Tibial nerve (tissue), 4 donors: ENCODE results near the gene LRRC74B. TPM values are rescaled to one million over a fixed set of nuclear protein-coding genes. Genes with fewer than 3 reads are reported as not detected.
A peak's percentile ranks its signal among the peaks of the same experiment; 100 is the strongest.

Source experiments
- DNase-seq, 2 donors: peaks; one replicate each; pipeline ENCODE4 v3.0.0-alpha.2; 2019; ENCODE audit warnings: low spot score in 2 of 2
- H3K27ac ChIP-seq, 4 donors: fragments of 200-600 bp; sonication (generic) in 3 of 4; one replicate each; pipeline ENCODE4 v1.5.1; 2017 to 2019; ENCODE audit warnings: mild to moderate bottlenecking in 1 of 4
- H3K27me3 ChIP-seq, 2 donors: fragments of 200-600 bp; sonication (generic) in 1 of 2; one replicate each; pipeline versions ENCODE4 v1.5.1 to v1.6.0; 2017 to 2019
- H3K36me3 ChIP-seq, 3 donors: fragments of 200-600 bp; sonication (generic); one replicate each; pipeline ENCODE4 v1.5.1; 2018 to 2019
- H3K4me1 ChIP-seq, 4 donors: fragments of 200-600 bp; sonication (generic) in 3 of 4; one replicate each; pipeline ENCODE4 v1.5.1; 2017 to 2019
- H3K4me3 ChIP-seq, 4 donors: fragments of 200-600 bp; sonication (generic) in 3 of 4; one replicate each; pipeline ENCODE4 v1.5.1; 2017 to 2019; ENCODE audit warnings: mild to moderate bottlenecking in 1 of 4, moderate library complexity in 1 of 4
- H3K9me3 ChIP-seq, 4 donors: fragments of 200-600 bp; sonication (generic) in 3 of 4; one replicate each; pipeline ENCODE4 v1.5.1; 2017 to 2019
- EP300 ChIP-seq, 2 donors: sonication (generic); formaldehyde crosslinking; IDR thresholded peaks; one replicate each; pipeline ENCODE4 v1.6.1; 2017; ENCODE audit warnings: antibody characterized with exemption in 2 of 2, mild to moderate bottlenecking in 1 of 2
- POLR2A ChIP-seq, 2 donors: fragments of 450-650 bp; IDR thresholded peaks; one replicate each; pipeline ENCODE4 v1.6.1; 2017; ENCODE audit warnings: antibody characterized with exemption in 2 of 2, mild to moderate bottlenecking in 2 of 2, moderate library complexity in 2 of 2
- WGBS, 2 donors: methylation state at CpG; one replicate each; pipeline ENCODE4 v1.1.5; 2018; 5-methylcytosine and 5-hydroxymethylcytosine counted together
- total RNA-seq, 4 donors: library from RNA; depleted of rRNA; stranded (reverse); fragments of >200 nt; gene quantifications; one replicate each; pipeline ENCODE4 v1.1.0, GENCODE V29; 2016
- TF ChIP-seq, protein P1 (sequence below), 5 experiments: fragments of 200-600 bp in 3 of 5; fragments of 450-650 bp in 2 of 5; sonication (generic) in 3 of 5; IDR thresholded peaks; one replicate each; pipeline ENCODE4 v1.5.1; 2016 to 2019; ENCODE audit warnings: antibody characterized with exemption in 5 of 5, mild to moderate bottlenecking in 3 of 5, moderate library complexity in 2 of 5

The LRRC74B gene
- total RNA-seq, 4 donors from 2014 or later, result 0.39 TPM; not detected in 3

DNA sequence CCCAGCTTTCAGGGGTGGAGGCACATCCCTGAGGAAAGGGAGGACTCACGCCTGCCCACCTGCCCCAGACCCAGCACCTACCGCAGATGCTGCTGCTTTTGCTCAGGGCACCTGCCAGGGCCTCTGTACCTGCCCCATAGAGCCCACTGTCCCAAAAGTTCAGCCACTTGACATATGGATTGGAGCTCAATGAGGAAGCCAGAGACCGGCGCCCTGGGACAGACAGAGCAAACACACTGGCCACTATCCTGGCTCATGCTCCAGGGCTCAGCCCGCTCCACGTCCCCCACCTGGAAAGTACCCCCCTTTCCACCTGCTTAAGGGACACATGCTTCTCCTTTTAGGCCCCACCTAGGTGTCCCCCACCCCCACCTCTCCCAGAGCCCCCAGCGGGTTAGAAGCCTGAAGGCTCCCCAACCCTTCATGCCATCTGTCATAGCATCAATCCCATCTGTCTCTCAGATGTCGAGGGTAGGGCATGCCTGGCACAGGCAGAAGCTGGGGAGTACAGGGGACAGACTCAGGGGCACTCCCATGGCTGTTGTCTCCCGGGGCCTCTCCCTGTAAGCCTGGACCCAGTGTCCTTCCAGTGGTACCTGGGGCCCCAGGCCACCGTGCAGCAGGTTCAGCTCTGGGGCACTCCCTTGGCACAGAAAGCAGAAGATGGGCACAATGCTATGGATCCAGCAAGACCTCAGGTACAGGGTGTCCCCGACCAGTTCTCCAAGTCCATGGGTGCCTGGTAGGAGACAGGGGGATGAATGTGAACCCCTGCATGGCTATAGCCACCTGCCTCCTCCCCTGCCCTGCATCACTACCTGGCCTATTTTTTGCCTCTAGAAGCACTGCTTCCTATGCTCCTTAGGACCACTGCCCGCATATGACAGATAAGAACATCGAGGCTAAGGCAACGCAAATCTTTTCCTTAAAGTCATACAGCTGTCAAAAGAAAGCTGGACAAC lies 33.0 kb upstream of the LRRC74B start:
- no peak for DNase-seq
- Histone ChIP-seq H3K4me3 (no peak overlapping the region), H3K9me3 (no peaks in the 10 kb centered on the region), H3K27me3 (no peaks in the 10 kb centered on the region), H3K27ac (no peak overlapping the region), H3K36me3 (no peaks in the 10 kb centered on the region), H3K4me1 (peaks cover 0 to 26% (median 21%) of the 10 kb centered on the region in 4 donors)
- TF ChIP-seq POLR2A (IDR thresholded peaks at IDR 0.05) (no peak), EP300 (IDR thresholded peaks at IDR 0.05) (no peak)
- TF ChIP-seq, protein P1, sequence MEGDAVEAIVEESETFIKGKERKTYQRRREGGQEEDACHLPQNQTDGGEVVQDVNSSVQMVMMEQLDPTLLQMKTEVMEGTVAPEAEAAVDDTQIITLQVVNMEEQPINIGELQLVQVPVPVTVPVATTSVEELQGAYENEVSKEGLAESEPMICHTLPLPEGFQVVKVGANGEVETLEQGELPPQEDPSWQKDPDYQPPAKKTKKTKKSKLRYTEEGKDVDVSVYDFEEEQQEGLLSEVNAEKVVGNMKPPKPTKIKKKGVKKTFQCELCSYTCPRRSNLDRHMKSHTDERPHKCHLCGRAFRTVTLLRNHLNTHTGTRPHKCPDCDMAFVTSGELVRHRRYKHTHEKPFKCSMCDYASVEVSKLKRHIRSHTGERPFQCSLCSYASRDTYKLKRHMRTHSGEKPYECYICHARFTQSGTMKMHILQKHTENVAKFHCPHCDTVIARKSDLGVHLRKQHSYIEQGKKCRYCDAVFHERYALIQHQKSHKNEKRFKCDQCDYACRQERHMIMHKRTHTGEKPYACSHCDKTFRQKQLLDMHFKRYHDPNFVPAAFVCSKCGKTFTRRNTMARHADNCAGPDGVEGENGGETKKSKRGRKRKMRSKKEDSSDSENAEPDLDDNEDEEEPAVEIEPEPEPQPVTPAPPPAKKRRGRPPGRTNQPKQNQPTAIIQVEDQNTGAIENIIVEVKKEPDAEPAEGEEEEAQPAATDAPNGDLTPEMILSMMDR (IDR thresholded peaks at IDR 0.05), result no peak
- 78 to 84% methylated on average over 13 to 14 of the region's 14 CpGs for WGBS, 2 donors

DNA sequence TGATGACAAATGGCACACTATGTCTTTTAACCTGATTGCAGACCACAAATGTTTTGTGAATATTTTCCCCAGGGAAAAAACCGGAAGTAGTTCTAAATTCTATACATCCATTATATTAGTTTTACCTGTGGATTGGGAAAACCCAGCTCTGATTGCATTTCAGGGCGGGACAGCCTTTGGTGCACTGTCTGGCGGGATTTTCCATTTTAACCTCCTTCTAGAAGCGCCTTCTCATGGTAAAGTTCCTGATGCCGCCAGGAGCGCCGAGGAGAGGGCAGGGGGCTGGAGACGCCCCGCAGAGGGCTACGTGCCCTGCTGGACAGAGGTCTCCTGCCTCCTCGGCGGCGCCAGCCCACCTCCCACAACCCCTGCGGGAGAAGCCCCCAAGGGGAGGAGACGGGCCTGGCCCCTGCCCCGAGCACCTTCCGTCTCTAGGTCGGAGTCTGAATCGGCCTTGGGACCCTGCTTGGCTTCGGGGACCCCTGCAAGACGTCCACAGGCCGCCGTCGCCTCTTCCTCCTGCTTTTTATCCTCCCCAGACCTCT lies 32.0 kb upstream of the LRRC74B start:
- Histone ChIP-seq H3K27me3 (no peaks in the 10 kb centered on the region), H3K4me1 (peaks cover 0 to 26% (median 21%) of the 10 kb centered on the region in 4 donors), H3K4me3 (peak overlapping the region; percentile 27 to 63 (median 49)), H3K9me3 (no peaks in the 10 kb centered on the region), H3K27ac (peak overlapping the region; percentile 41 to 86 (median 78)), H3K36me3 (no peaks in the 10 kb centered on the region)
- no peak for DNase-seq
- no peak for TF ChIP-seq POLR2A (IDR thresholded peaks at IDR 0.05)
- TF ChIP-seq, protein P1 (IDR thresholded peaks at IDR 0.05), result no peak
- no peak for TF ChIP-seq EP300 (IDR thresholded peaks at IDR 0.05)
- WGBS, 2 donors, result 5 to 11% methylated on average over 18 to 24 of the region's 24 CpGs

DNA sequence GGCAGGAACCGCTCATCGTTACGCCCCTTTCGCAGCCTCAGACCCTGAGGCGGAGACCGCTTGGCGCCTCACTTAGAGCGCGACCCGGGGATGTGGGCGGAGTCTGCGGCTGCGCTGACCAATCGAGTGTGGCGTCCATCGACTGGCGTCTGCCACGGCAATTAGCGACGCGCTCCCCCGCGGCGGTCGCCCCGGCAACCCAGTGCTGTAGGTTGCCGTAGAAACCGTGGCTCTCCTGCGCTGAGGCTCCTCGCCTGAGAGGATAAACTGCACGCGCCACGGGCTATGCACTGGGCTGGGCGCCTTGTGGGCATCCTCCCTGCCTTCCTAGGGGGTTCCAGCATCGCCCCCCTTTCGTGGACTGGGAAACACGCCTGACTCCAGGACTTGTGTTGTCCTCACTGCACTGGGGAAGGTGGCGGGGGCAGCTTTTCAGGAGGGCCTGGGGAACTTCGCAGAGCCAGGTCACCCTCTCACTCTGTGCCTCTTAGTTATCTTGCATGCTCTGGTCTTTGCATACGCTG lies 31.5 kb upstream of the LRRC74B start:
- H3K27ac ChIP-seq, result peak overlapping the region; percentile 41 to 86 (median 78)
- H3K4me3 ChIP-seq, result peak overlapping the region; percentile 27 to 63 (median 49)
- TF ChIP-seq EP300 (IDR thresholded peaks at IDR 0.05) (no peak), POLR2A (IDR thresholded peaks at IDR 0.05) (no peak)
- TF ChIP-seq, protein P1 (IDR thresholded peaks at IDR 0.05), result no peak
- WGBS, 2 donors, result 1% methylated on average over 35 to 38 of the region's 40 CpGs
- no peaks in the 10 kb centered on the region for H3K9me3 ChIP-seq
- no peaks in the 10 kb centered on the region for H3K27me3 ChIP-seq
- H3K4me1 ChIP-seq, result peaks cover 0 to 26% (median 21%) of the 10 kb centered on the region in 4 donors
- peak; percentile 54 to 57 for DNase-seq
- no peaks in the 10 kb centered on the region for H3K36me3 ChIP-seq

DNA sequence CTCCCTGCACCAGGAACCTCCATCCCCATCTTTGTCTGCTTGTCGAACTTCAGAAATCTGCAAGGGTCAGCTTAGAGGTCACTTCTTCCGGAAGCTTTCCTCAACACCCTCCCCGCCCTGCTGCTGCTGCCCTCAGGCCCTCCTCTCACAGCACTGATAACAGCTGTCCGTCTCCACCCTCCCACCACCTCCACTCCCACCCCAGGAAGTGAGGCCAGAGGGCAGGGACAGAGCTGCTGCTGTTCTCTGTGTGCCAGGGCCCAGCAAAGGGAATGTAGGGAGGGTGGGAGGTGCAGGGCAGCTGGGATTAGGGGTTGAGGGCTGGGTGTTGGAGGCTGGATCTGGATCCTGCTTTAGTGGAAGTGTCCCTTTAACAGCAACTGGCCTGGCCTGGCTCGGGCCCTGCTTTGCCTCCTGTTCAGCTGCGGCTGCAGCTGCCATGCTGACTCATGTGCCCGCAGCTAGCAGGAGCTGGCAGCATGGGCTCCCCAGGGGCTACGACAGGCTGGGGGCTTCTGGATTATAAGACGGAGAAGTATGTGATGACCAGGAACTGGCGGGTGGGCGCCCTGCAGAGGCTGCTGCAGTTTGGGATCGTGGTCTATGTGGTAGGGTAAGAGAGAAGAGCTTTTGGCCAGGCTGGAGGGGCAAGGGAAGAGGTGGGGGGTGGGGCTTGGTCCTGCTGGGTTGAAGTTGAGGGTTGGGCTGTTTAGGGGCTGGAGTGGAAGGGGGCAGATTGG lies 30.9 kb upstream of the LRRC74B start, which contains the start of gene P2RX6:
Gene P2RX6 (plus strand): TSS at position 440 of the 740 bp plus-strand sequence. CDS start 10 bp downstream, at position 450.
- no peaks in the 10 kb centered on the region for H3K27me3 ChIP-seq
- H3K4me3 ChIP-seq, result peak within 1 kb of the TSS; percentile 27 to 63 (median 49)
- H3K27ac ChIP-seq, result peak within 1 kb of the TSS; percentile 41 to 86 (median 78)
- H3K9me3 ChIP-seq, result no peaks in the 10 kb centered on the region
- TF ChIP-seq, protein P1 (IDR thresholded peaks at IDR 0.05), result no peak
- TF ChIP-seq POLR2A (IDR thresholded peaks at IDR 0.05) (no peak), EP300 (IDR thresholded peaks at IDR 0.05) (no peak)
- DNase-seq, result no peak
- 11 to 18% methylated on average over 12 of the region's 12 CpGs for WGBS, 2 donors
- no peaks in the 10 kb centered on the region for H3K36me3 ChIP-seq
- peaks cover 0 to 26% (median 21%) of the 10 kb centered on the region in 4 donors for H3K4me1 ChIP-seq
